Suprapubic skin (tissue), 4 donors: ENCODE data around the gene MTR. TPM values are rescaled to one million over a fixed set of nuclear protein-coding genes. Genes with fewer than 3 reads are reported as not detected.

Experiments
- DNase-seq, 2 donors: peaks; one replicate each; pipeline ENCODE4 v3.0.0-alpha.2; 2019; ENCODE audit warnings: low spot score in 2 of 2
- H3K27ac ChIP-seq: fragments of 200-600 bp; sonication (generic); one replicate; pipeline ENCODE4 v1.5.1; 2019
- H3K27me3 ChIP-seq: fragments of 200-600 bp; sonication (generic); one replicate; pipeline ENCODE4 v1.5.1; 2019
- H3K36me3 ChIP-seq: fragments of 200-600 bp; sonication (generic); one replicate; pipeline ENCODE4 v1.5.1; 2019
- H3K4me1 ChIP-seq: fragments of 200-600 bp; sonication (generic); one replicate; pipeline ENCODE4 v1.5.1; 2019
- H3K4me3 ChIP-seq: fragments of 200-600 bp; sonication (generic); one replicate; pipeline ENCODE4 v1.5.1; 2019; ENCODE audit warnings: mild to moderate bottlenecking
- H3K9me3 ChIP-seq: fragments of 200-600 bp; sonication (generic); one replicate; pipeline ENCODE4 v1.5.1; 2019
- EP300 ChIP-seq: sonication (generic); formaldehyde crosslinking; IDR thresholded peaks from one replicate; pipeline ENCODE4 v1.6.1; 2017; ENCODE audit warnings: antibody characterized with exemption
- POLR2A ChIP-seq, 2 donors: fragments of 450-650 bp; IDR thresholded peaks; one replicate each; pipeline ENCODE4 v1.6.1; 2017; ENCODE audit warnings: antibody characterized with exemption in 2 of 2, mild to moderate bottlenecking in 2 of 2, moderate library complexity in 2 of 2
- POLR2AphosphoS5 ChIP-seq, 3 donors: sonication (generic); formaldehyde crosslinking; IDR thresholded peaks; one replicate each; pipeline ENCODE4 v1.6.1; 2017; ENCODE audit warnings: antibody characterized with exemption in 3 of 3
- WGBS: methylation state at CpG from one replicate; pipeline ENCODE4 v1.1.5; 2018; 5-methylcytosine and 5-hydroxymethylcytosine counted together
- total RNA-seq, 4 donors: library from RNA; depleted of rRNA; stranded (reverse); fragments of >200 nt; gene quantifications; one replicate each; pipeline ENCODE4 v1.1.0, GENCODE V29; 2016
- TF ChIP-seq, protein P1 (sequence below), 2 donors: fragments of 200-600 bp in 1 of 2; fragments of 450-650 bp in 1 of 2; sonication (generic) in 1 of 2; IDR thresholded peaks; one replicate each; pipeline ENCODE4 v1.5.1; 2016 to 2019; ENCODE audit warnings: antibody characterized with exemption in 2 of 2, mild to moderate bottlenecking in 1 of 2, moderate library complexity in 1 of 2

Gene MTR
- total RNA-seq, 4 donors from 2014 or later: 17.7 to 77.7 (median 27.3) TPM

DNA sequence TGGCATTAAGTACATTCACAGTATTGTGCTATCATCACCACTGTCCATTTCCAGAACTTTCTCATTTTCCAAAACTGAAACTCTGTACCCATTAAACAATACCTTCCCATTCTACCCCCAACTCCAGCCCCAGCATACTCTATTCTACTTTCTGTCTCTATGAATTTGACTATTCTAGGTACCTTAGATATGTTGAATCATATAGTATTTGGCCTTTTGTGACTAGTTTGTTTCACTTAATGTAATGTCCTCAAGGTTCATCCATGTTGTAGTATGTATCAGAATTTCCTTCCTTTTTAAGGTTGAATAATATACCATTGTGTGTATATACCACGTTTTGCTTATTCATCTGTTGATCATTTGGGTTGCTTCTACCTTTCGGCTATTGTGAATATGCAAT, 11.5 kb downstream of the MTR start:
- Histone ChIP-seq H3K36me3 (peaks cover 39% of the 10 kb centered on the region), H3K4me1 (peaks cover 7% of the 10 kb centered on the region), H3K27me3 (no peaks in the 10 kb centered on the region), H3K9me3 (no peaks in the 10 kb centered on the region), H3K4me3 (no peak overlapping the region), H3K27ac (no peak overlapping the region)
- DNase-seq: no peak
- 94% methylated on average over 2 of the region's 2 CpGs for WGBS
- TF ChIP-seq EP300 (no peak), POLR2AphosphoS5 (IDR thresholded peaks at IDR 0.05) (no peak), POLR2A (IDR thresholded peaks at IDR 0.05) (no peak)
- TF ChIP-seq, protein P1, sequence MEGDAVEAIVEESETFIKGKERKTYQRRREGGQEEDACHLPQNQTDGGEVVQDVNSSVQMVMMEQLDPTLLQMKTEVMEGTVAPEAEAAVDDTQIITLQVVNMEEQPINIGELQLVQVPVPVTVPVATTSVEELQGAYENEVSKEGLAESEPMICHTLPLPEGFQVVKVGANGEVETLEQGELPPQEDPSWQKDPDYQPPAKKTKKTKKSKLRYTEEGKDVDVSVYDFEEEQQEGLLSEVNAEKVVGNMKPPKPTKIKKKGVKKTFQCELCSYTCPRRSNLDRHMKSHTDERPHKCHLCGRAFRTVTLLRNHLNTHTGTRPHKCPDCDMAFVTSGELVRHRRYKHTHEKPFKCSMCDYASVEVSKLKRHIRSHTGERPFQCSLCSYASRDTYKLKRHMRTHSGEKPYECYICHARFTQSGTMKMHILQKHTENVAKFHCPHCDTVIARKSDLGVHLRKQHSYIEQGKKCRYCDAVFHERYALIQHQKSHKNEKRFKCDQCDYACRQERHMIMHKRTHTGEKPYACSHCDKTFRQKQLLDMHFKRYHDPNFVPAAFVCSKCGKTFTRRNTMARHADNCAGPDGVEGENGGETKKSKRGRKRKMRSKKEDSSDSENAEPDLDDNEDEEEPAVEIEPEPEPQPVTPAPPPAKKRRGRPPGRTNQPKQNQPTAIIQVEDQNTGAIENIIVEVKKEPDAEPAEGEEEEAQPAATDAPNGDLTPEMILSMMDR (IDR thresholded peaks at IDR 0.05): no peak

- Histone ChIP-seq H3K4me1 (peaks cover 7% of the 10 kb centered on the region), H3K4me3 (no peak overlapping the region), H3K9me3 (no peaks in the 10 kb centered on the region), H3K27me3 (no peaks in the 10 kb centered on the region), H3K27ac (no peak overlapping the region), H3K36me3 (peaks cover 53% of the 10 kb centered on the region)
- no peak for DNase-seq
- WGBS: 96% methylated on average over 2 of the region's 2 CpGs
- TF ChIP-seq EP300: no peak
- no peak for TF ChIP-seq POLR2A (IDR thresholded peaks at IDR 0.05)
- TF ChIP-seq POLR2AphosphoS5 (IDR thresholded peaks at IDR 0.05): no peak
- TF ChIP-seq, protein P1 (IDR thresholded peaks at IDR 0.05): no peak
These were observed 12.9 kb downstream of the MTR start for GRCh38 chr1:236808005-236808404.

GRCh38 chr1:236808564-236809130, 13.6 kb downstream of the MTR start:
- Histone ChIP-seq H3K27ac (no peak overlapping the region), H3K4me3 (no peak overlapping the region), H3K9me3 (no peaks in the 10 kb centered on the region), H3K36me3 (peaks cover 57% of the 10 kb centered on the region), H3K27me3 (no peaks in the 10 kb centered on the region), H3K4me1 (peaks cover 7% of the 10 kb centered on the region)
- 78% methylated on average over 8 of the region's 8 CpGs for whole genome bisulfite sequencing
- DNase-seq: no peak
- TF ChIP-seq, protein P1 (IDR thresholded peaks at IDR 0.05): no peak
- no peak for TF ChIP-seq POLR2A (IDR thresholded peaks at IDR 0.05)
- no peak for TF ChIP-seq EP300
- no peak for TF ChIP-seq POLR2AphosphoS5 (IDR thresholded peaks at IDR 0.05)

GRCh38 chr1:236809148-236809547, 14.1 kb downstream of the MTR start:
- Histone ChIP-seq H3K9me3 (no peaks in the 10 kb centered on the region), H3K36me3 (peaks cover 62% of the 10 kb centered on the region), H3K4me3 (no peak overlapping the region), H3K4me1 (peaks cover 7% of the 10 kb centered on the region), H3K27ac (no peak overlapping the region), H3K27me3 (no peaks in the 10 kb centered on the region)
- DNase-seq: no peak
- 55% methylated on average over 1 of the region's 1 CpG for WGBS
- TF ChIP-seq, protein P1 (IDR thresholded peaks at IDR 0.05): no peak
- TF ChIP-seq POLR2AphosphoS5 (IDR thresholded peaks at IDR 0.05) (no peak), EP300 (no peak), POLR2A (IDR thresholded peaks at IDR 0.05) (no peak)

DNA sequence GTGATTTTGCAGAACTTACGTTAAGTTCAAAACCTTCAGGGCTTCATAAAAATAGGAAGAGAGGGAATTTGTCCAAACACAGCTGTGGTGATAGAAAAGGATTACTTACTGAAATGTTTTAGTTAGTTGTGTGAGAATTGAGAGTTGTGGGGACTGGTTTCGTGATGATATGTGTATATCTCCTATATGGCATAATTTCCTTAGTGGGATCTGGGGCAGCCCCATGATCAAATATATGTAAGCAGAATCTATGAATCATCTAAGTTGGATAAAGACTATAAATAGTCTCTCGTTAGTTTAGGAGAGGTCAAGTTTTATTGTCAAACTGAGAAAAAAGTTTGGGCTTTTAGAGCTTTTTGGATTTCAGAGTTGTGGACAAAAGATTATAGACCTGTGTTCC, 14.9 kb downstream of the MTR start:
- H3K36me3 ChIP-seq: peaks cover 69% of the 10 kb centered on the region
- H3K4me3 ChIP-seq: no peak overlapping the region
- 93% methylated on average over 3 of the region's 3 CpGs for WGBS
- no peaks in the 10 kb centered on the region for H3K27me3 ChIP-seq
- no peak for TF ChIP-seq POLR2A (IDR thresholded peaks at IDR 0.05)
- TF ChIP-seq, protein P1 (IDR thresholded peaks at IDR 0.05): no peak
- no peak for TF ChIP-seq POLR2AphosphoS5 (IDR thresholded peaks at IDR 0.05)
- TF ChIP-seq EP300: no peak
- H3K4me1 ChIP-seq: peaks cover 7% of the 10 kb centered on the region
- H3K27ac ChIP-seq: no peak overlapping the region
- DNase-seq: no peak
- H3K9me3 ChIP-seq: no peaks in the 10 kb centered on the region
